IMR-90 (cell line): ENCODE measurements around the gene IL16. TPM values are rescaled to one million over a fixed set of nuclear protein-coding genes. Genes with fewer than 3 reads are reported as not detected.
A peak's percentile ranks its signal among the peaks of the same experiment; 100 is the strongest.

Experiments
- ATAC-seq: fragments of 200-7000 bp; cut with Tn5 transposase; 2 replicates; pipeline ENCODE4 v1.9.1; 2020; ENCODE audit warnings: low read depth, mild to moderate bottlenecking, moderate library complexity
- BruUV-seq: library from RNA; stranded (reverse); fragments of 400-500 nt; replicated peaks from 2 replicates; lab custom pipeline; 2021; lab: Mats Ljungman, UMichigan
- CTCF ChIA-PET: fragments of 300-600 bp; formaldehyde crosslinking; extraction: SDS; loops from one replicate; lab custom pipeline; 2021; ENCODE audit warnings: antibody characterized with exemption; lab: Yijun Ruan, JAX
- POLR2A ChIA-PET: fragments of 300-600 bp; sonication (Branson Sonifier 250); formaldehyde crosslinking; loops from one replicate; lab custom pipeline; 2022; ENCODE audit warnings: antibody characterized with exemption; ENCODE audit not compliant: unreplicated experiment; lab: Charles Lee
- DNase-seq: peaks from one replicate; pipeline ENCODE4 v3.0.0; 2013
- H2AFZ ChIP-seq: replicated peaks from 2 replicates; pipeline ENCODE3; 2013; ENCODE audit warnings: low read length, mild to moderate bottlenecking; ENCODE audit not compliant: poor library complexity
- H2AK5ac ChIP-seq: 2 replicates; pipeline ENCODE4 v1.6.1; 2013; ENCODE audit warnings: low read depth, low read length, inconsistent platforms
- H2AK9ac ChIP-seq: replicated peaks from 2 replicates; pipeline ENCODE3; 2013; ENCODE audit warnings: mild to moderate bottlenecking, low read depth, low read length, moderate library complexity; ENCODE audit not compliant: poor library complexity
- H2BK120ac ChIP-seq: 2 replicates; pipeline ENCODE4 v1.6.1; 2013; ENCODE audit warnings: low read depth, low read length, inconsistent platforms
- H2BK15ac ChIP-seq: 3 replicates; pipeline ENCODE4 v1.6.1; 2013; ENCODE audit warnings: low read depth, low read length, inconsistent platforms
- H2BK20ac ChIP-seq: 2 replicates; pipeline ENCODE4 v1.6.1; 2013; ENCODE audit warnings: low read depth, mild to moderate bottlenecking, inconsistent platforms, low read length, moderate library complexity
- H2BK5ac ChIP-seq: 2 replicates; pipeline ENCODE4 v1.6.1; 2013; ENCODE audit warnings: mild to moderate bottlenecking, low read depth, low read length, inconsistent platforms; ENCODE audit not compliant: poor library complexity, severe bottlenecking
- H3K14ac ChIP-seq: replicated peaks from 2 replicates; pipeline ENCODE4 v1.6.1; 2013; ENCODE audit warnings: low read depth, low read length, inconsistent platforms
- H3K18ac ChIP-seq: 2 replicates; pipeline ENCODE4 v1.6.1; 2013; ENCODE audit warnings: low read depth, low read length, control low read depth
- H3K23ac ChIP-seq: 2 replicates; pipeline ENCODE4 v1.6.1; 2013; ENCODE audit warnings: low read depth, low read length, inconsistent platforms
- H3K27ac ChIP-seq: 2 replicates; pipeline ENCODE4 v1.5.1; 2013; ENCODE audit warnings: mild to moderate bottlenecking, control low read depth, low read length; ENCODE audit not compliant: insufficient read depth
- H3K27me3 ChIP-seq: 2 replicates; pipeline ENCODE4 v1.6.1; 2013; ENCODE audit warnings: low read length; ENCODE audit not compliant: control insufficient read depth, insufficient read depth
- H3K36me3 ChIP-seq: 2 replicates; pipeline ENCODE4 v1.6.1; 2013; ENCODE audit warnings: low read length, mixed read lengths; ENCODE audit not compliant: control insufficient read depth, insufficient read depth
- H3K4ac ChIP-seq: 2 replicates; pipeline ENCODE4 v1.6.1; 2013; ENCODE audit warnings: low read depth, low read length, inconsistent platforms
- H3K4me1 ChIP-seq: 2 replicates; pipeline ENCODE4 v1.6.1; 2013; ENCODE audit warnings: low read length, mixed read lengths; ENCODE audit not compliant: control insufficient read depth, insufficient read depth
- H3K4me2 ChIP-seq: 2 replicates; pipeline ENCODE4 v1.6.1; 2013; ENCODE audit warnings: low read depth, mild to moderate bottlenecking, control low read depth, low read length, moderate library complexity
- H3K4me3 ChIP-seq: 2 replicates; pipeline ENCODE4 v1.5.1; 2013; ENCODE audit warnings: low read depth, mild to moderate bottlenecking, control low read depth, low read length, moderate library complexity; ENCODE audit not compliant: insufficient read depth
- H3K56ac ChIP-seq: 2 replicates; pipeline ENCODE4 v1.6.1; 2013; ENCODE audit warnings: low read length, inconsistent platforms; ENCODE audit not compliant: insufficient read depth; ENCODE audit errors: extremely low read depth
- H3K79me1 ChIP-seq, 2 experiments: 2 replicates each; pipeline ENCODE4 v1.6.1; 2013; ENCODE audit warnings: low read length in 2 of 2, inconsistent platforms in 1 of 2, low read depth in 1 of 2
- H3K9ac ChIP-seq: 2 replicates; pipeline ENCODE4 v1.6.1; 2013; ENCODE audit warnings: low read depth, low read length, control low read depth
- H3K9me1 ChIP-seq: 2 replicates; pipeline ENCODE4 v1.6.1; 2013; ENCODE audit warnings: low read length, inconsistent platforms; ENCODE audit not compliant: insufficient read depth
- H3K9me3 ChIP-seq: 2 replicates; pipeline ENCODE4 v1.6.1; 2013; ENCODE audit warnings: low read length; ENCODE audit not compliant: control insufficient read depth, insufficient read depth
- H4K20me1 ChIP-seq: 2 replicates; pipeline ENCODE4 v1.6.1; 2013; ENCODE audit warnings: low read length, inconsistent platforms; ENCODE audit not compliant: insufficient read depth
- H4K5ac ChIP-seq: 2 replicates; pipeline ENCODE4 v1.6.1; 2013; ENCODE audit warnings: mild to moderate bottlenecking, low read depth, low read length, control low read depth
- H4K8ac ChIP-seq, 2 experiments: 2 replicates each; pipeline ENCODE4 v1.6.1; 2013; ENCODE audit warnings: low read depth in 2 of 2, low read length in 2 of 2, control low read depth in 1 of 2, inconsistent platforms in 1 of 2
- H4K91ac ChIP-seq: 2 replicates; pipeline ENCODE4 v1.6.1; 2013; ENCODE audit warnings: low read depth, low read length, inconsistent platforms; ENCODE audit not compliant: insufficient read depth
- BHLHE40 ChIP-seq: fragments of 150-350 bp; IDR thresholded peaks from 2 replicates; pipeline ENCODE4 v1.6.1; 2016; ENCODE audit warnings: mild to moderate bottlenecking, low read depth, low read length
- CEBPB ChIP-seq: IDR thresholded peaks from 2 replicates; pipeline ENCODE4 v1.6.1; 2012; ENCODE audit warnings: low read depth, low read length, improper control_type of control experiment
- CHD1 ChIP-seq: IDR thresholded peaks from 2 replicates; pipeline ENCODE4 v1.6.1; 2012; ENCODE audit warnings: low read depth, low read length, improper control_type of control experiment
- CTCF ChIP-seq: conservative IDR thresholded peaks from 2 replicates; pipeline ENCODE4 v1.5.1; 2012; ENCODE audit warnings: mild to moderate bottlenecking, low read depth, low read length, improper control_type of control experiment
- ELK1 ChIP-seq: fragments of 150-350 bp; IDR thresholded peaks from 2 replicates; pipeline ENCODE4 v1.6.1; 2016; ENCODE audit warnings: low read depth, mild to moderate bottlenecking, low read length, moderate library complexity, borderline replicate concordance
- FOS ChIP-seq: fragments of 150-350 bp; IDR thresholded peaks from 2 replicates; pipeline ENCODE4 v1.6.1; 2016; ENCODE audit warnings: low read depth, low read length
- MAFK ChIP-seq: IDR thresholded peaks from 2 replicates; pipeline ENCODE4 v1.6.1; 2012; ENCODE audit warnings: low read depth, low read length, improper control_type of control experiment
- MAZ ChIP-seq: IDR thresholded peaks from 2 replicates; pipeline ENCODE4 v1.6.1; 2012; ENCODE audit warnings: low read depth, mild to moderate bottlenecking, low read length, improper control_type of control experiment, moderate library complexity, borderline replicate concordance
- MXI1 ChIP-seq: IDR thresholded peaks from 2 replicates; pipeline ENCODE4 v1.6.1; 2012; ENCODE audit warnings: low read depth, mild to moderate bottlenecking, low read length, moderate library complexity, borderline replicate concordance
- NFE2L2 ChIP-seq: fragments of 150-350 bp; IDR thresholded peaks from 2 replicates; pipeline ENCODE4 v1.6.1; 2016; ENCODE audit warnings: low read depth, mild to moderate bottlenecking, low read length
- POLR2A ChIP-seq: IDR thresholded peaks from 2 replicates; pipeline ENCODE4 v1.6.1; 2012; ENCODE audit warnings: mild to moderate bottlenecking, low read depth, low read length
- RAD21 ChIP-seq: IDR thresholded peaks from 2 replicates; pipeline ENCODE4 v1.6.1; 2012; ENCODE audit warnings: low read length, improper control_type of control experiment
- RCOR1 ChIP-seq: IDR thresholded peaks from 2 replicates; pipeline ENCODE4 v1.6.1; 2012; ENCODE audit warnings: mild to moderate bottlenecking, low read length, improper control_type of control experiment; ENCODE audit not compliant: insufficient replicate concordance
- RFX5 ChIP-seq: IDR thresholded peaks from 2 replicates; pipeline ENCODE4 v1.8.0; 2012; ENCODE audit warnings: low read depth, mild to moderate bottlenecking, low read length, moderate library complexity
- SMC3 ChIP-seq: fragments of 150-350 bp; IDR thresholded peaks from 2 replicates; pipeline ENCODE4 v1.6.1; 2016; ENCODE audit warnings: low read depth, mild to moderate bottlenecking, antibody characterized with exemption, low read length, moderate library complexity
- USF2 ChIP-seq: fragments of 150-350 bp; IDR thresholded peaks from 2 replicates; pipeline ENCODE4 v1.6.1; 2017; ENCODE audit warnings: mild to moderate bottlenecking, antibody characterized with exemption, low read length, low read depth
- WGBS, 2 experiments: methylation state at CpG; one replicate each; pipeline versions ENCODE4 v1.1.5 to v1.1.7; 2013; ENCODE audit warnings: missing lambda C conversion rate in 2 of 2; ENCODE audit not compliant: insufficient read length in 1 of 2; ENCODE audit errors: extremely low coverage in 2 of 2; 5-methylcytosine and 5-hydroxymethylcytosine counted together
- dilution Hi-C: fragments of 300-500 bp; cut with HindIII; formaldehyde crosslinking; loops from one replicate; pipeline ENCODE4 v1.14.3; 2018; ENCODE audit warnings: low sequenced_read_pairs; ENCODE audit not compliant: unreplicated experiment
- in situ Hi-C: fragments of 300-500 bp; cut with MboI; formaldehyde crosslinking; loops from 3 replicates; pipeline ENCODE4 v1.14.3; 2019; ENCODE audit warnings: low sequenced_read_pairs, inconsistent platforms, mixed read lengths
- intact Hi-C: fragments of 100-400 bp; cut with micrococcal nuclease; formaldehyde crosslinking; loops from 2 replicates; pipeline ENCODE4 v1.10.0; 2022
- polyA plus RNA-seq, 3 experiments: library from polyadenylated mRNA; depleted of rRNA; stranded (reverse); fragments of >200 nt; gene quantifications; 2 replicates each; pipeline ENCODE4 v1.2.3, GENCODE V29; 2012; ENCODE audit warnings: low replicate concordance in 1 of 3
- total RNA-seq: library from RNA; depleted of rRNA; stranded (reverse); fragments of >200 nt; gene quantifications from 2 replicates; pipeline ENCODE4 v1.2.3, GENCODE V29; 2012

The IL16 gene
- total and polyA plus RNA-seq, 2 of the 4 experiments (the other 2 are of a cell fraction) = 0.18 to 0.27 TPM

- TF ChIP-seq NFE2L2 = no peak
- no peak for TF ChIP-seq CHD1
- no peak for TF ChIP-seq MAFK
- no peak for TF ChIP-seq CTCF
- TF ChIP-seq MAZ = no peak
- TF ChIP-seq SMC3 = no peak
- no peak for TF ChIP-seq POLR2A
- TF ChIP-seq CEBPB = no peak
- TF ChIP-seq ELK1 = no peak
- no peak for TF ChIP-seq FOS
- no peak for TF ChIP-seq RFX5
- TF ChIP-seq MXI1 = no peak
- TF ChIP-seq RAD21 = no peak
- TF ChIP-seq RCOR1 = no peak
- TF ChIP-seq BHLHE40 = no peak
- no peak for TF ChIP-seq USF2
- Histone ChIP-seq H3K4me2 (no peak overlapping the region), H4K20me1 (no peaks in the 10 kb centered on the region), H4K8ac (no peak overlapping the region), H2AK5ac (no peak overlapping the region), H3K18ac (no peak overlapping the region), H2BK15ac (peak overlapping the region; percentile 35; the same call in 1 of the 3 replicates), H2AFZ (peak overlapping the region; percentile 26), H3K9me1 (peaks cover 4% of the 10 kb centered on the region; the same call in 1 of the 2 replicates), H4K91ac (no peak overlapping the region), H2BK5ac (no peak overlapping the region), H2BK120ac (no peak overlapping the region), H3K14ac (0 out of 2 replicates have a peak overlapping the region, but pooled peaks have one; percentile 41), H2AK9ac (no peak overlapping the region), H3K56ac (no peak overlapping the region), H3K23ac (no peak overlapping the region), H3K9me3 (no peaks in the 10 kb centered on the region), H3K27me3 (no peaks in the 10 kb centered on the region), H2BK20ac (no peak overlapping the region), H3K79me1 (no peaks in the 10 kb centered on the region), H3K4me1 (peaks cover 4% of the 10 kb centered on the region), H4K5ac (no peak overlapping the region), H3K36me3 (peaks cover 2% of the 10 kb centered on the region; the same call in 1 of the 2 replicates), H3K27ac (no peak overlapping the region), H3K4me3 (no peak overlapping the region), H3K4ac (0 out of 2 replicates have a peak overlapping the region, but pooled peaks have one; percentile 4), H3K9ac (no peak overlapping the region)
- CTCF ChIA-PET = interaction anchor here (1.6 kb wide), 1 partner anchor 90 kb away, joined by 4 read pairs; no protein-coding TSS in a partner anchor
- in situ Hi-C loops = loop anchor here (10.0 kb wide), 1 partner anchor 265 kb away; no protein-coding TSS in a partner anchor
- intact Hi-C loops = no loop called here
- DNase-seq = no peak
- no TSS peak for BruUV-seq
- ATAC-seq = no peak
- WGBS, 2 experiments = no CpG with 5 or more reads among the region's 4 CpGs
- POLR2A ChIA-PET = interaction anchor here (0.6 kb wide), 1 partner anchor 77 kb away, joined by 4 read pairs; no protein-coding TSS in a partner anchor
- dilution Hi-C loops = no loop called here
These were observed 63.1 kb downstream of the IL16 start for GRCh38 chr15:81259760-81260298.
